DND-41 (cell line): Measurements from ENCODE around the gene ATPAF2.

Experiments
- ATAC-seq: fragments of 200-7000 bp; cut with Tn5 transposase; 3 replicates; pipeline ENCODE4 v1.9.1; 2021; ENCODE audit warnings: low read depth; ENCODE audit not compliant: insufficient read depth
- DNase-seq: peaks from one replicate; pipeline ENCODE4 v3.0.0-alpha.2; 2020
- H2AFZ ChIP-seq: 2 replicates; pipeline ENCODE4 v1.6.0; 2012; ENCODE audit warnings: low read depth, low read length
- H3K27ac ChIP-seq: 2 replicates; pipeline ENCODE4 v1.5.1; 2012; ENCODE audit warnings: low read length, inconsistent platforms
- H3K27me3 ChIP-seq: fragments of 200-600 bp; sonication (generic); 2 replicates; pipeline ENCODE4 v1.6.0; 2012; ENCODE audit warnings: low read length, mild to moderate bottlenecking, inconsistent platforms; ENCODE audit not compliant: insufficient read depth, poor library complexity
- H3K36me3 ChIP-seq: 2 replicates; pipeline ENCODE4 v1.5.1; 2012; ENCODE audit warnings: low read length, inconsistent platforms; ENCODE audit not compliant: insufficient read depth
- H3K4me1 ChIP-seq: 2 replicates; pipeline ENCODE4 v1.5.1; 2012; ENCODE audit warnings: mild to moderate bottlenecking, low read length; ENCODE audit not compliant: insufficient read depth
- H3K4me2 ChIP-seq: 2 replicates; pipeline ENCODE4 v1.6.0; 2012; ENCODE audit warnings: mild to moderate bottlenecking, moderate library complexity, low read length, inconsistent platforms; ENCODE audit not compliant: insufficient read depth
- H3K4me3 ChIP-seq, 2 experiments: fragments of 200-600 bp in 1 of 2; shearing (Covaris generic) in 1 of 2; 2 replicates each; pipeline ENCODE4 v1.5.1; 2012 to 2016; ENCODE audit warnings: inconsistent platforms in 2 of 2, low read length in 2 of 2, mild to moderate bottlenecking in 2 of 2, low read depth in 1 of 2, moderate library complexity in 1 of 2
- H3K79me2 ChIP-seq: 2 replicates; pipeline ENCODE4 v1.6.0; 2012; ENCODE audit warnings: low read length, inconsistent platforms; ENCODE audit not compliant: insufficient read depth
- H3K9ac ChIP-seq: 2 replicates; pipeline ENCODE4 v1.6.0; 2012; ENCODE audit warnings: low read depth, mild to moderate bottlenecking, inconsistent platforms, low read length, moderate library complexity
- H3K9me3 ChIP-seq: 2 replicates; pipeline ENCODE4 v1.5.1; 2012; ENCODE audit warnings: low read length, moderate library complexity, mild to moderate bottlenecking, inconsistent platforms; ENCODE audit not compliant: insufficient read depth, severe bottlenecking
- H4K20me1 ChIP-seq: 2 replicates; pipeline ENCODE4 v1.6.0; 2012; ENCODE audit warnings: low read length; ENCODE audit not compliant: insufficient read depth
- EZH2 ChIP-seq: IDR thresholded peaks from 3 replicates; pipeline ENCODE4 v1.6.1; 2012; ENCODE audit warnings: borderline replicate concordance, low read depth, mild to moderate bottlenecking, moderate library complexity, low read length, inconsistent platforms; ENCODE audit not compliant: severe bottlenecking
- TF ChIP-seq, protein P1 (sequence below): IDR thresholded peaks from 2 replicates; pipeline ENCODE4 v1.5.1; 2012; ENCODE audit warnings: borderline replicate concordance, low read length, moderate library complexity, mild to moderate bottlenecking; ENCODE audit not compliant: poor library complexity, severe bottlenecking; ENCODE audit errors: extremely low read depth

Gene ATPAF2

DNA sequence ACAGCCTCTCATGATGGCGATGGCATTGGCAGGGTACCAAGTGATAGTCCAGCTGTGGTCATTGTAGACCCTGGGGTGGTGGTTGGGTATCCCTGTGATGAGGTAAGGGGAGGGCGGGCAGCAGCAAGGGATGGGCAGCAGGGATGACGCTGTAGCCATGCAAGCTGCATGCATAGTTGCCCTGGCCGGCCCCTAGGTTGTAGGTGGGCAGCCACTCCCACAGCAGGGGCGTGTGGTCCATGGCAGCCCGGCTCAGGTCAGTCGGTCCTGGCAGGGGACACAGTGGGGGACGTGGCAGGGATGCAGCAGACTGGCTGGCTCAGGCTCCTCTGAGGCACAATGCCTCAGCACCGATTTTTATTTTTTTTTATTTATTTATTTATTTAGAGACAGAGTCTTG is 57.6 kb downstream of the ATPAF2 start:
- Histone ChIP-seq H4K20me1 (no peaks in the 10 kb centered on the region), H3K36me3 (no peaks in the 10 kb centered on the region)
- TF ChIP-seq EZH2: no peak
- TF ChIP-seq, protein P1, sequence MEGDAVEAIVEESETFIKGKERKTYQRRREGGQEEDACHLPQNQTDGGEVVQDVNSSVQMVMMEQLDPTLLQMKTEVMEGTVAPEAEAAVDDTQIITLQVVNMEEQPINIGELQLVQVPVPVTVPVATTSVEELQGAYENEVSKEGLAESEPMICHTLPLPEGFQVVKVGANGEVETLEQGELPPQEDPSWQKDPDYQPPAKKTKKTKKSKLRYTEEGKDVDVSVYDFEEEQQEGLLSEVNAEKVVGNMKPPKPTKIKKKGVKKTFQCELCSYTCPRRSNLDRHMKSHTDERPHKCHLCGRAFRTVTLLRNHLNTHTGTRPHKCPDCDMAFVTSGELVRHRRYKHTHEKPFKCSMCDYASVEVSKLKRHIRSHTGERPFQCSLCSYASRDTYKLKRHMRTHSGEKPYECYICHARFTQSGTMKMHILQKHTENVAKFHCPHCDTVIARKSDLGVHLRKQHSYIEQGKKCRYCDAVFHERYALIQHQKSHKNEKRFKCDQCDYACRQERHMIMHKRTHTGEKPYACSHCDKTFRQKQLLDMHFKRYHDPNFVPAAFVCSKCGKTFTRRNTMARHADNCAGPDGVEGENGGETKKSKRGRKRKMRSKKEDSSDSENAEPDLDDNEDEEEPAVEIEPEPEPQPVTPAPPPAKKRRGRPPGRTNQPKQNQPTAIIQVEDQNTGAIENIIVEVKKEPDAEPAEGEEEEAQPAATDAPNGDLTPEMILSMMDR: no peak

DNA sequence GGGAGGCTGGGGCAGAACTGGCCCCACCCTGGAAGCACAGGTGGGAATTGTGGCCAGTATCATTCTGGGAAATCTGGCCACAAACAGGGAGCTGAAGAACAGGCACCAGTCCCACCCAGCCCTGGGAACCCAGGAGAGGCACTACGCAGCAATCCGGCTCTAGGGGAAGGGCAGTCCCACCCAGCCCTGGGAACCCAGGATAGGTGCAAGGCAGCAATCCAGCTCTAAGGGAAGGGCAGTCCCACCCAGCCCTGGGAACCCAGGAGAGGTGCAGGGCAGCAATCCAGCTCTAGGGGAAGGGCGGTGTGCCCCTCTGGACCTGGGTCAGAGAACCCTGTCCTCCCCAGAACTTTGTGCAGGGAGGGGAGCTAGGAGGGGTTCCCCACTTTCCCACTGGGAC is 59.2 kb downstream of the ATPAF2 start:
- Histone ChIP-seq H4K20me1 (no peaks in the 10 kb centered on the region), H2AFZ (no peak overlapping the region), H3K27ac (no peak overlapping the region), H3K27me3 (no peaks in the 10 kb centered on the region), H3K9me3 (no peaks in the 10 kb centered on the region), H3K9ac (no peak overlapping the region), H3K4me3 (no peak overlapping the region), H3K36me3 (no peaks in the 10 kb centered on the region), H3K79me2 (no peaks in the 10 kb centered on the region), H3K4me2 (no peak overlapping the region), H3K4me1 (no peaks in the 10 kb centered on the region)
- ATAC-seq (no peak), DNase-seq (no peak)
- TF ChIP-seq EZH2: no peak
- TF ChIP-seq, protein P1: no peak

More for the DNA sequence above, 57.6 kb downstream of the ATPAF2 start:
- H2AFZ ChIP-seq: no peak overlapping the region
- no peak overlapping the region for H3K4me2 ChIP-seq
- H3K9ac ChIP-seq: no peak overlapping the region
- no peak for DNase-seq
- no peaks in the 10 kb centered on the region for H3K79me2 ChIP-seq
- H3K27me3 ChIP-seq: no peaks in the 10 kb centered on the region
- no peak overlapping the region for H3K27ac ChIP-seq
- H3K4me1 ChIP-seq: no peaks in the 10 kb centered on the region
- H3K4me3 ChIP-seq: no peak overlapping the region
- no peaks in the 10 kb centered on the region for H3K9me3 ChIP-seq
- no peak for ATAC-seq

DNA sequence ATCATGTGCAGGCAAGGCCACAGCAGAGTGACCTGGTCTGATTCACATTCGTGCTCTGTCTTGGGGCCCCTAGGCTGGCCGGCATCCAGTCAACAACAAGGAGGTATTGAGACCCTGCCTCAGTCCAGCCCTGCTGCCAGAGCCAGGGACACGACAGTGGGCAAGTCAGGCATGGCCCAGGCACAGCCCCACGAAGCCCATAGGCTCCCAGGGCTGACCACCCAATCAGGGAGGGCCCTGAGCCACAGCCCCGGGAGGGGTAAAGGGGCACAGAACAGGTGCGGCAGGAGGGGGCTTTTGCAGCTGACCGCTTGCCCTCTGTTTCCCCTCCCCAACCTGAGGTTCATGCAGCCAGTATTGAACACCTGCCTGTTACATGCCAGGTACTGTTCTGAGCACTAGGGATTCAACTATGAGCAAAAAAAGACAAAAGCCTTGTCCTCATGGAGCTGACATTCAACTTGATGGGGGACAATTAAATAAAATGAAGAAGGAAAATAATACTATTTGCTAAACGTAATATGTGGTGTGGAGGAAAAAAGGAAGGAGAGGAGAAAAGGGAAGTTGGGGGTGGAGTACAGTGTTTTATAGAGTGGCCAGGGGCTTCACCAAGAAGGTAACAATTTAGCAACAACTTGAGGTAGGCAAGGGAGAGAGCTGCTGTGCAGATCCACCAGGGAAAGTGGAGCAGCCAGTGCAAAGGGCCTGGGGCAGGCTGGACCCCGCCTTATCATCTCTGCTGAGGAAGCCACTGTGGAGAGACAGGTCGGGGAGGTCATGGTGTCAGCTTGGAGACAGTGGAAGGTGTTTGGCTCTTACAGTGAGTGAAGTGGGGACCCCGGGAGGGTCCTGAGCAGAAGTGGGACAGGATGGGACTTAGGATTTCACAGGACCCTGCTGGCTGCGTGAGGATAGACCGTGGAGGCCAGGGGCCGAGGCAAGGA is 60.2 kb downstream of the ATPAF2 start:
- H3K79me2 ChIP-seq: no peaks in the 10 kb centered on the region
- TF ChIP-seq, protein P1: no peak
- no peak for TF ChIP-seq EZH2
- H3K27ac ChIP-seq: no peak overlapping the region
- H3K27me3 ChIP-seq: no peaks in the 10 kb centered on the region
- no peak for ATAC-seq
- H3K4me2 ChIP-seq: no peak overlapping the region
- no peaks in the 10 kb centered on the region for H3K9me3 ChIP-seq
- H2AFZ ChIP-seq: no peak overlapping the region
- H3K36me3 ChIP-seq: no peaks in the 10 kb centered on the region
- H4K20me1 ChIP-seq: no peaks in the 10 kb centered on the region
- H3K9ac ChIP-seq: no peak overlapping the region
- H3K4me1 ChIP-seq: peaks cover 2% of the 10 kb centered on the region; the same call in 1 of the 2 replicates
- no peak for DNase-seq
- H3K4me3 ChIP-seq: no peak overlapping the region
